A549 (cell line): Measurements from ENCODE around the gene HUS1B. TPM values are rescaled to one million over a fixed set of nuclear protein-coding genes. Genes with fewer than 3 reads are reported as not detected.

ENCODE experiments used
- ATAC-seq, 2 experiments: fragments of 200-7000 bp in 1 of 2; fragments of >200 bp in 1 of 2; cut with Nextera tagmentation in 1 of 2; cut with Tn5 transposase in 1 of 2; 3 replicates each; pipeline versions ENCODE4 v1.8.0 to v1.9.1; 2018 to 2020; ENCODE audit warnings: mild to moderate bottlenecking in 1 of 2, moderate library complexity in 1 of 2
- CTCF ChIA-PET: fragments of 300-600 bp; sonication (Branson Sonifier 250); formaldehyde crosslinking; extraction: SDS; loops from one replicate; lab custom pipeline; 2021; ENCODE audit warnings: antibody characterized with exemption, inconsistent platforms; lab: Yijun Ruan, JAX
- POLR2A ChIA-PET: fragments of 350-600 bp; formaldehyde crosslinking; extraction: SDS; loops from one replicate; lab custom pipeline; 2021; ENCODE audit warnings: antibody characterized with exemption, inconsistent platforms; lab: Yijun Ruan, JAX
- DNase-seq, 2 experiments: peaks; one replicate each; pipeline versions ENCODE4 v3.0.0 to v3.0.0-alpha.2; 2011 to 2016; ENCODE audit warnings: low read depth in 1 of 2, low spot score in 1 of 2
- FAIRE-seq: peaks from 2 replicates; lab custom pipeline; 2011; peaks lifted over from hg19 to GRCh38; lab: Jason Lieb, UNC
- H3K27ac ChIP-seq, 2 experiments: fragments of >200 bp; sonication (Bioruptor Twin); formaldehyde crosslinking; 3 replicates each; pipeline ENCODE4 v1.5.1; 2016 to 2017
- H3K4me1 ChIP-seq: fragments of >200 bp; sonication (Bioruptor Twin); formaldehyde crosslinking; 3 replicates; pipeline ENCODE4 v1.6.1; 2016
- H3K4me2 ChIP-seq: fragments of >200 bp; sonication (Bioruptor Twin); formaldehyde crosslinking; 3 replicates; pipeline ENCODE4 v1.6.1; 2016
- H3K4me3 ChIP-seq: fragments of >200 bp; sonication (Bioruptor Twin); formaldehyde crosslinking; 3 replicates; pipeline ENCODE4 v1.5.1; 2016
- H3K9me3 ChIP-seq: fragments of >200 bp; sonication (Bioruptor Twin); formaldehyde crosslinking; 3 replicates; pipeline ENCODE4 v1.6.1; 2016
- CBX8 ChIP-seq: fragments of 200-600 bp; sonication (generic); IDR thresholded peaks from 2 replicates; pipeline ENCODE4 v1.6.1; 2016
- EHF ChIP-seq: fragments of 250-450 bp; sonication (Bioruptor Pico); IDR thresholded peaks from 2 replicates; pipeline ENCODE4 v1.5.0; 2020; ENCODE audit warnings: mild to moderate bottlenecking
- EHMT2 ChIP-seq: fragments of 200-600 bp; sonication (generic); IDR thresholded peaks from 2 replicates; pipeline ENCODE4 v1.6.1; 2016; ENCODE audit warnings: antibody characterized with exemption, low read depth, mild to moderate bottlenecking, moderate library complexity
- ESRRA ChIP-seq: fragments of 150-350 bp; IDR thresholded peaks from 2 replicates; pipeline ENCODE4 v1.6.1; 2014; ENCODE audit warnings: mild to moderate bottlenecking, low read length, borderline replicate concordance
- FOSB ChIP-seq: fragments of 250-450 bp; sonication (Bioruptor Pico); IDR thresholded peaks from 2 replicates; pipeline ENCODE4 v1.5.0; 2020; ENCODE audit warnings: mild to moderate bottlenecking, moderate library complexity
- FOSL2 ChIP-seq, 2 experiments: fragments of 450-650 bp in 1 of 2; fragments of >200 bp in 1 of 2; sonication (Bioruptor Twin) in 1 of 2; formaldehyde crosslinking; IDR thresholded peaks; 2 replicates each; pipeline versions ENCODE4 v1.5.0 to v1.6.1; 2016 to 2020; ENCODE audit warnings: mild to moderate bottlenecking in 1 of 2, moderate library complexity in 1 of 2
- HOXA7 ChIP-seq: fragments of 250-450 bp; sonication (Bioruptor Pico); IDR thresholded peaks from 2 replicates; pipeline ENCODE4 v1.5.0; 2020; ENCODE audit warnings: mild to moderate bottlenecking, moderate library complexity
- HOXB13 ChIP-seq: fragments of 250-450 bp; sonication (Bioruptor Pico); IDR thresholded peaks from 2 replicates; pipeline ENCODE4 v1.5.0; 2020; ENCODE audit warnings: low read depth, mild to moderate bottlenecking, moderate library complexity
- JUNB ChIP-seq: fragments of >200 bp; sonication (Bioruptor Twin); formaldehyde crosslinking; IDR thresholded peaks from 2 replicates; pipeline ENCODE4 v1.6.1; 2016
- KDM5A ChIP-seq: fragments of 200-600 bp; sonication (generic); IDR thresholded peaks from 2 replicates; pipeline ENCODE4 v1.6.1; 2016; ENCODE audit warnings: antibody characterized with exemption, mild to moderate bottlenecking
- POLR2AphosphoS2 ChIP-seq: conservative IDR thresholded peaks from 2 replicates; pipeline ENCODE4 v1.6.1; 2012; ENCODE audit warnings: low read length, improper control_type of control experiment, inconsistent platforms
- SMC3 ChIP-seq: fragments of >200 bp; sonication (Bioruptor Twin); formaldehyde crosslinking; IDR thresholded peaks from 3 replicates; pipeline ENCODE4 v1.6.1; 2018; ENCODE audit warnings: inconsistent platforms
- TFCP2L1 ChIP-seq: fragments of 250-450 bp; sonication (Bioruptor Pico); IDR thresholded peaks from 2 replicates; pipeline ENCODE4 v1.5.0; 2021; ENCODE audit warnings: mild to moderate bottlenecking
- TP53 ChIP-seq: fragments of 250-450 bp; sonication (Bioruptor Pico); IDR thresholded peaks from 2 replicates; pipeline ENCODE4 v1.5.0; 2021; ENCODE audit warnings: mild to moderate bottlenecking, moderate library complexity
- ZFP36 ChIP-seq: fragments of 450-650 bp; IDR thresholded peaks from 2 replicates; pipeline ENCODE4 v1.6.1; 2014; ENCODE audit warnings: borderline replicate concordance; ENCODE audit not compliant: partially characterized antibody
- ZSCAN20 ChIP-seq: fragments of 250-450 bp; sonication (Bioruptor Pico); IDR thresholded peaks from 2 replicates; pipeline ENCODE4 v1.8.0; 2022; ENCODE audit warnings: mild to moderate bottlenecking, moderate library complexity
- WGBS: methylation state at CpG from one replicate; pipeline ENCODE4 v1.1.6; 2017; ENCODE audit errors: missing lambda C conversion rate; 5-methylcytosine and 5-hydroxymethylcytosine counted together
- polyA plus RNA-seq, 4 experiments: library from polyadenylated mRNA; depleted of rRNA in 3 of 4; stranded (reverse); fragments of >200 nt; fragmentation: RNase III in 1 of 4; extraction: RNeasy Plus Mini Kit Qiagen cat#74134 plus additional on column Dnase treatment in 1 of 4; gene quantifications; 2 replicates in 3 of 4; 3 replicates in 1 of 4; pipeline ENCODE4 v1.2.3, GENCODE V29; 2011 to 2017
- TF ChIP-seq, protein P1 (sequence below): fragments of >200 bp; sonication (Bioruptor Twin); formaldehyde crosslinking; IDR thresholded peaks from 2 replicates; pipeline ENCODE4 v1.6.1; 2016
- TF ChIP-seq, protein P2 (sequence below): fragments of 150-350 bp; IDR thresholded peaks from 2 replicates; pipeline ENCODE4 v1.6.1; 2014; ENCODE audit warnings: low read depth, mild to moderate bottlenecking, low read length
- TF ChIP-seq, protein P3 (sequence below): fragments of 250-450 bp; sonication (Bioruptor Pico); IDR thresholded peaks from 2 replicates; pipeline ENCODE4 v1.5.0; 2021; ENCODE audit warnings: mild to moderate bottlenecking, moderate library complexity, borderline replicate concordance
- TF ChIP-seq, protein P4 (sequence below): fragments of 200-600 bp; sonication (generic); IDR thresholded peaks from 2 replicates; pipeline ENCODE4 v1.6.1; 2016; ENCODE audit warnings: antibody characterized with exemption, mild to moderate bottlenecking, moderate library complexity
- TF ChIP-seq, protein P5 (sequence below): IDR thresholded peaks from 2 replicates; pipeline ENCODE4 v1.6.1; 2012; ENCODE audit warnings: low read depth, borderline replicate concordance

The HUS1B gene
- polyA plus RNA-seq, 2 of the 4 experiments (the other 2 are of a cell fraction) = 0.17 to 0.25 TPM

DNA sequence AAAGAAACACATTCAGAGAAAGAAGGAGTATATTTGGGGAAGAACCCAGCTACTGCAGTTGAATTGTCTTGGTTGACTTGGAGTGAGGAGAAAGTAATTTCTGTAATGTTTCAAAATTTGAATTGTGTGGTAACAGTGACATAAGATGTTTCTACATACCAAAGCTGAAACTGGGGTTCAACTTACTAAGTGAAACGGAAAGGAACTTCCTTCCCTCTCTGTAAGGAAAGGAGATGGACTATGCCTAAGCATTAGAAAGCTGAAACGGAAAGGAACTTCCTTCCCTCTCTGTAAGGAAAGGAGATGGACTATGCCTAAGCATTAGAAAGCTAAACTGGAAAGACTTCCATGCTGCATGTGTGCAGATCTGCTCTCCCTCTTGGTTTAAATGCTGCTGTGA is 46.0 kb downstream of the HUS1B start:
- CTCF ChIA-PET = interaction anchor here (0.7 kb wide), 1 partner anchor 18 kb away, joined by 3 read pairs; no protein-coding TSS in a partner anchor
- no peak overlapping the region for H3K4me3 ChIP-seq
- H3K27ac ChIP-seq = no peak overlapping the region
- no peaks in the 10 kb centered on the region for H3K9me3 ChIP-seq
- H3K4me1 ChIP-seq = no peaks in the 10 kb centered on the region
- DNase-seq (no peak), FAIRE-seq (peak; percentile 13), ATAC-seq (no peak)
- TF ChIP-seq FOSB (CRISPR knock-in tag) (no peak), POLR2AphosphoS2 (no peak), FOSL2 (IDR thresholded peaks at IDR 0.05) (no peak), FOSL2 (CRISPR knock-in tag; IDR thresholded peaks at IDR 0.05) (no peak), ESRRA (no peak), CBX8 (no peak), ZSCAN20 (CRISPR knock-in tag) (no peak)
- TF ChIP-seq, protein P1, sequence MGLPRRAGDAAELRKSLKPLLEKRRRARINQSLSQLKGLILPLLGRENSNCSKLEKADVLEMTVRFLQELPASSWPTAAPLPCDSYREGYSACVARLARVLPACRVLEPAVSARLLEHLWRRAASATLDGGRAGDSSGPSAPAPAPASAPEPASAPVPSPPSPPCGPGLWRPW = no peak
- no peak overlapping the region for H3K4me2 ChIP-seq
- POLR2A ChIA-PET = no interaction called here
- 89% methylated on average over 2 of the region's 2 CpGs for WGBS

DNA sequence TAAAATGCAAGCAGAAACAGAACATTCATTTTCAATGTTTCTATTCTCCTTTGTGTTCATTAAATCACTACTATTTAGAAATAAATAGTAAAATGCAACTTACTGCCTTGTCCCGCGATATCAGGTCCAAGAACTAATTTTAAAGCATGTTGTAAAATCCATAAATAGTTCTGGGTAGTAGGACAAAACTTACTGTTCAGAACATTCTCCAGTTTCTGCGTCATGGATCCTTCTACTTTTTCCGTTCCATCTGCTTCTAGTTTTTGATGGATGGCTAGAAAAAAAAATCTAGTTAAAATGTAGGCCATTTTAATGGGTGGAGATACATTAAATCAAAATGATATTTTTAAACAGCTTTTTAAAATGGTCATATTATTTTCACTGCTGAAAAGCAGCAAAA is 47.0 kb downstream of the HUS1B start:
- no peak for FAIRE-seq
- H3K4me1 ChIP-seq = no peaks in the 10 kb centered on the region
- TF ChIP-seq, protein P2, sequence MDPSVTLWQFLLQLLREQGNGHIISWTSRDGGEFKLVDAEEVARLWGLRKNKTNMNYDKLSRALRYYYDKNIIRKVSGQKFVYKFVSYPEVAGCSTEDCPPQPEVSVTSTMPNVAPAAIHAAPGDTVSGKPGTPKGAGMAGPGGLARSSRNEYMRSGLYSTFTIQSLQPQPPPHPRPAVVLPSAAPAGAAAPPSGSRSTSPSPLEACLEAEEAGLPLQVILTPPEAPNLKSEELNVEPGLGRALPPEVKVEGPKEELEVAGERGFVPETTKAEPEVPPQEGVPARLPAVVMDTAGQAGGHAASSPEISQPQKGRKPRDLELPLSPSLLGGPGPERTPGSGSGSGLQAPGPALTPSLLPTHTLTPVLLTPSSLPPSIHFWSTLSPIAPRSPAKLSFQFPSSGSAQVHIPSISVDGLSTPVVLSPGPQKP = no peak
- TF ChIP-seq, protein P3, sequence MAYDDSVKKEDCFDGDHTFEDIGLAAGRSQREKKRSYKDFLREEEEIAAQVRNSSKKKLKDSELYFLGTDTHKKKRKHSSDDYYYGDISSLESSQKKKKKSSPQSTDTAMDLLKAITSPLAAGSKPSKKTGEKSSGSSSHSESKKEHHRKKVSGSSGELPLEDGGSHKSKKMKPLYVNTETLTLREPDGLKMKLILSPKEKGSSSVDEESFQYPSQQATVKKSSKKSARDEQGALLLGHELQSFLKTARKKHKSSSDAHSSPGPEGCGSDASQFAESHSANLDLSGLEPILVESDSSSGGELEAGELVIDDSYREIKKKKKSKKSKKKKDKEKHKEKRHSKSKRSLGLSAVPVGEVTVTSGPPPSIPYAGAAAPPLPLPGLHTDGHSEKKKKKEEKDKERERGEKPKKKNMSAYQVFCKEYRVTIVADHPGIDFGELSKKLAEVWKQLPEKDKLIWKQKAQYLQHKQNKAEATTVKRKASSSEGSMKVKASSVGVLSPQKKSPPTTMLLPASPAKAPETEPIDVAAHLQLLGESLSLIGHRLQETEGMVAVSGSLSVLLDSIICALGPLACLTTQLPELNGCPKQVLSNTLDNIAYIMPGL (CRISPR knock-in tag) = no peak
- TF ChIP-seq ZFP36 (no peak), KDM5A (no peak)
- TF ChIP-seq, all 56 proteins: peak for 0
- ChIA-PET POLR2A (no interaction called here), CTCF (no interaction called here)
- 98% methylated on average over 4 of the region's 4 CpGs for WGBS
- Histone ChIP-seq H3K9me3 (no peaks in the 10 kb centered on the region), H3K4me2 (no peak overlapping the region), H3K4me3 (no peak overlapping the region), H3K27ac (no peak overlapping the region)
- ATAC-seq (no peak), DNase-seq (no peak)

DNA sequence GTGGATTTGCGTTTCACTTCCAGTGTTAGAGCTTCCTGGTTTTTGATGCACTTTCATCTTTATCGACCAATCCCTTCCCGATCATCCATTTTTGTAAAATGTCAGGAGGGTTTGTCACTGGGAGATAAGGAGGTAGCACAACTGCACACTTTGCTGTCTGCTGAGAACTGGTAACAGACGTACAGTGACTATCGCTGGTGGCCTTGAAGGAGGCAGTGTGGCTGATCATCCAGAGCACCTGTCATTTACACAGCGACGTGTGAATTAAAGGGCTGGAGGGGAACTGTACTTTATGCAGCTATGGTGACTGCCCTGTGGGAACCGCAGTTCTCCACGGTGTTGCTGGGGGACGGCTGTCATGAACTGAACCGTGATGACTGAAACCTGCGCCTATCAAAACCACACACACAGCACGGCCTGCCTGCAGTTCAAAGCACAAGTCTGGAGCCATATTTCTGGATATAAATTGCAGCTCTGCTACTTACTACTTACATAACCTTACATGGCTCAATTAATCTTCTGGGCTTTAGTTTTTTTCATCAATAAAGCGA is 50.0 kb downstream of the HUS1B start:
- CTCF ChIA-PET = interaction anchor here (1.2 to 1.8 kb wide), 2 partner anchors 9 to 14 kb away, joined by 4 to 8 read pairs; no protein-coding TSS in a partner anchor
- Histone ChIP-seq H3K9me3 (no peaks in the 10 kb centered on the region), H3K4me2 (no peak overlapping the region), H3K4me3 (no peak overlapping the region)
- FAIRE-seq = no peak
- TF ChIP-seq ZFP36 (no peak), SMC3 (no peak), FOSB (CRISPR knock-in tag) (no peak), HOXA7 (CRISPR knock-in tag) (no peak), HOXB13 (no peak), JUNB (no peak), TFCP2L1 (CRISPR knock-in tag) (no peak), TP53 (no peak), EHF (CRISPR knock-in tag) (no peak), EHMT2 (no peak)
- TF ChIP-seq, protein P4, sequence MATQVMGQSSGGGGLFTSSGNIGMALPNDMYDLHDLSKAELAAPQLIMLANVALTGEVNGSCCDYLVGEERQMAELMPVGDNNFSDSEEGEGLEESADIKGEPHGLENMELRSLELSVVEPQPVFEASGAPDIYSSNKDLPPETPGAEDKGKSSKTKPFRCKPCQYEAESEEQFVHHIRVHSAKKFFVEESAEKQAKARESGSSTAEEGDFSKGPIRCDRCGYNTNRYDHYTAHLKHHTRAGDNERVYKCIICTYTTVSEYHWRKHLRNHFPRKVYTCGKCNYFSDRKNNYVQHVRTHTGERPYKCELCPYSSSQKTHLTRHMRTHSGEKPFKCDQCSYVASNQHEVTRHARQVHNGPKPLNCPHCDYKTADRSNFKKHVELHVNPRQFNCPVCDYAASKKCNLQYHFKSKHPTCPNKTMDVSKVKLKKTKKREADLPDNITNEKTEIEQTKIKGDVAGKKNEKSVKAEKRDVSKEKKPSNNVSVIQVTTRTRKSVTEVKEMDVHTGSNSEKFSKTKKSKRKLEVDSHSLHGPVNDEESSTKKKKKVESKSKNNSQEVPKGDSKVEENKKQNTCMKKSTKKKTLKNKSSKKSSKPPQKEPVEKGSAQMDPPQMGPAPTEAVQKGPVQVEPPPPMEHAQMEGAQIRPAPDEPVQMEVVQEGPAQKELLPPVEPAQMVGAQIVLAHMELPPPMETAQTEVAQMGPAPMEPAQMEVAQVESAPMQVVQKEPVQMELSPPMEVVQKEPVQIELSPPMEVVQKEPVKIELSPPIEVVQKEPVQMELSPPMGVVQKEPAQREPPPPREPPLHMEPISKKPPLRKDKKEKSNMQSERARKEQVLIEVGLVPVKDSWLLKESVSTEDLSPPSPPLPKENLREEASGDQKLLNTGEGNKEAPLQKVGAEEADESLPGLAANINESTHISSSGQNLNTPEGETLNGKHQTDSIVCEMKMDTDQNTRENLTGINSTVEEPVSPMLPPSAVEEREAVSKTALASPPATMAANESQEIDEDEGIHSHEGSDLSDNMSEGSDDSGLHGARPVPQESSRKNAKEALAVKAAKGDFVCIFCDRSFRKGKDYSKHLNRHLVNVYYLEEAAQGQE = no peak
- TF ChIP-seq, protein P1 = no peak
- TF ChIP-seq, protein P5, sequence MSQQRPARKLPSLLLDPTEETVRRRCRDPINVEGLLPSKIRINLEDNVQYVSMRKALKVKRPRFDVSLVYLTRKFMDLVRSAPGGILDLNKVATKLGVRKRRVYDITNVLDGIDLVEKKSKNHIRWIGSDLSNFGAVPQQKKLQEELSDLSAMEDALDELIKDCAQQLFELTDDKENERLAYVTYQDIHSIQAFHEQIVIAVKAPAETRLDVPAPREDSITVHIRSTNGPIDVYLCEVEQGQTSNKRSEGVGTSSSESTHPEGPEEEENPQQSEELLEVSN = no peak
- TF ChIP-seq, all 56 proteins: peak for 0
- POLR2A ChIA-PET = no interaction called here
- Histone ChIP-seq H3K4me1 (no peaks in the 10 kb centered on the region), H3K27ac (no peak overlapping the region)
- ATAC-seq (no peak), DNase-seq (no peak)
- WGBS = 96% methylated on average over 14 of the region's 14 CpGs
